H1 (cell line): ENCODE results near the gene SULT2B1. TPM values are rescaled to one million over a fixed set of nuclear protein-coding genes. Genes with fewer than 3 reads are reported as not detected.

Experiments
- CTCF ChIA-PET: fragments of 300-600 bp; sonication (Branson Sonifier 250); formaldehyde crosslinking; loops from one replicate; lab custom pipeline; 2021; ENCODE audit not compliant: partially characterized antibody; lab: Charles Lee
- POLR2A ChIA-PET: fragments of 300-600 bp; sonication (Branson Sonifier 250); formaldehyde crosslinking; loops from one replicate; lab custom pipeline; 2021; ENCODE audit warnings: inconsistent platforms; ENCODE audit not compliant: partially characterized antibody; lab: Charles Lee
- DNase-seq, 2 experiments: peaks; one replicate each; pipeline versions ENCODE4 v3.0.0 to v3.0.0-alpha.2; 2010 to 2022; ENCODE audit warnings: low spot score in 2 of 2, low read depth in 1 of 2, mixed read lengths in 1 of 2
- FAIRE-seq: peaks from 2 replicates; lab custom pipeline; 2011; peaks lifted over from hg19 to GRCh38; lab: Jason Lieb, UNC
- H2AFZ ChIP-seq: 2 replicates; pipeline ENCODE4 v1.8.1; 2012; ENCODE audit warnings: low read length, inconsistent platforms
- H2AK5ac ChIP-seq: 2 replicates; pipeline ENCODE4 v1.6.1; 2013; ENCODE audit warnings: low read depth, low read length
- H2BK120ac ChIP-seq: replicated peaks from 2 replicates; pipeline ENCODE3; 2013; ENCODE audit warnings: low read depth, low read length, inconsistent platforms
- H2BK12ac ChIP-seq: 2 replicates; pipeline ENCODE4 v1.6.1; 2013; ENCODE audit warnings: low read depth, low read length
- H2BK15ac ChIP-seq: 2 replicates; pipeline ENCODE4 v1.6.1; 2013; ENCODE audit warnings: low read length
- H2BK20ac ChIP-seq: 2 replicates; pipeline ENCODE4 v1.6.1; 2013; ENCODE audit warnings: low read length
- H2BK5ac ChIP-seq: 2 replicates; pipeline ENCODE4 v1.6.1; 2013; ENCODE audit warnings: low read depth, low read length
- H3K14ac ChIP-seq: 2 replicates; pipeline ENCODE4 v1.6.1; 2013; ENCODE audit warnings: inconsistent platforms; ENCODE audit not compliant: insufficient read length
- H3K18ac ChIP-seq: 2 replicates; pipeline ENCODE4 v1.6.1; 2013; ENCODE audit warnings: low read length; ENCODE audit errors: extremely low read depth
- H3K23ac ChIP-seq: 2 replicates; pipeline ENCODE4 v1.6.1; 2013; ENCODE audit warnings: inconsistent platforms; ENCODE audit not compliant: insufficient read length
- H3K23me2 ChIP-seq: 2 replicates; pipeline ENCODE4 v1.6.1; 2013; ENCODE audit warnings: low read depth, low read length
- H3K27ac ChIP-seq: 2 replicates; pipeline ENCODE4 v1.6.1; 2011; ENCODE audit warnings: low read depth, low read length, inconsistent platforms
- H3K27me3 ChIP-seq, 4 experiments: replicated peaks in 1 of 4; 1 replicate in 1 of 4; 2 replicates in 3 of 4; pipeline versions ENCODE4 v1.6.1 to v1.8.1; 2011 to 2013; ENCODE audit warnings: low read length in 3 of 4, mild to moderate bottlenecking in 3 of 4, inconsistent platforms in 2 of 4, mixed read lengths in 2 of 4, moderate library complexity in 1 of 4; ENCODE audit not compliant: control insufficient read depth in 3 of 4, insufficient read depth in 3 of 4; ENCODE audit errors: extremely low read depth in 1 of 4
- H3K36me3 ChIP-seq, 4 experiments: 2 replicates each; pipeline versions ENCODE4 v1.6.1 to v1.8.1; 2011 to 2013; ENCODE audit warnings: mild to moderate bottlenecking in 4 of 4, low read length in 3 of 4, moderate library complexity in 2 of 4, control low read depth in 1 of 4, inconsistent platforms in 1 of 4; ENCODE audit not compliant: insufficient read depth in 4 of 4, control insufficient read depth in 2 of 4
- H3K4ac ChIP-seq: replicated peaks from 2 replicates; pipeline ENCODE3; 2013; ENCODE audit warnings: low read length, low read depth, mixed read lengths, inconsistent platforms; ENCODE audit not compliant: insufficient read length
- H3K4me1 ChIP-seq, 4 experiments: replicated peaks in 1 of 4; 1 replicate in 1 of 4; 2 replicates in 3 of 4; pipeline versions ENCODE4 v1.6.1 to v1.8.1; 2011 to 2013; ENCODE audit warnings: low read length in 3 of 4, inconsistent platforms in 2 of 4, mixed read lengths in 1 of 4; ENCODE audit not compliant: insufficient read depth in 4 of 4, control insufficient read depth in 3 of 4
- H3K4me2 ChIP-seq, 2 experiments: 2 replicates each; pipeline versions ENCODE4 v1.6.1 to v1.8.1; 2011 to 2013; ENCODE audit warnings: low read depth in 2 of 2, low read length in 2 of 2, control low read depth in 1 of 2, inconsistent platforms in 1 of 2, mild to moderate bottlenecking in 1 of 2; ENCODE audit not compliant: insufficient read depth in 1 of 2
- H3K4me3 ChIP-seq, 4 experiments: fragments of 200-600, 300-600 bp in 1 of 4; sonication (generic), shearing (Covaris generic), sonication (Bioruptor Twin) in 1 of 4; 2 replicates each; pipeline versions ENCODE4 v1.5.1 to v1.8.1; 2011 to 2016; ENCODE audit warnings: low read length in 4 of 4, low read depth in 3 of 4, control low read depth in 2 of 4, inconsistent platforms in 2 of 4, mild to moderate bottlenecking in 2 of 4, mixed read lengths in 1 of 4, moderate library complexity in 1 of 4; ENCODE audit not compliant: insufficient read depth in 2 of 4; ENCODE audit errors: extremely low read depth in 1 of 4
- H3K56ac ChIP-seq: replicated peaks from 2 replicates; pipeline ENCODE3; 2013; ENCODE audit warnings: low read depth, mild to moderate bottlenecking, mixed read lengths, low read length, inconsistent platforms; ENCODE audit not compliant: insufficient read length
- H3K79me1 ChIP-seq: 2 replicates; pipeline ENCODE4 v1.6.1; 2013; ENCODE audit warnings: low read depth, low read length, control low read depth
- H3K79me2 ChIP-seq, 2 experiments: 2 replicates each; pipeline versions ENCODE4 v1.6.1 to v1.8.1; 2012 to 2013; ENCODE audit warnings: low read length in 2 of 2, mild to moderate bottlenecking in 2 of 2, inconsistent platforms in 1 of 2; ENCODE audit not compliant: insufficient read depth in 2 of 2, control insufficient read depth in 1 of 2
- H3K9ac ChIP-seq, 4 experiments: replicated peaks in 1 of 4; 1 replicate in 1 of 4; 2 replicates in 3 of 4; pipeline versions ENCODE4 v1.6.1 to v1.8.1; 2011 to 2013; ENCODE audit warnings: low read depth in 3 of 4, low read length in 3 of 4, control low read depth in 2 of 4, mild to moderate bottlenecking in 2 of 4, moderate library complexity in 2 of 4, inconsistent platforms in 1 of 4; ENCODE audit errors: extremely low read depth in 1 of 4
- H3K9me3 ChIP-seq, 2 experiments: 2 replicates each; pipeline versions ENCODE4 v1.6.1 to v1.8.1; 2012 to 2013; ENCODE audit warnings: mild to moderate bottlenecking in 2 of 2, moderate library complexity in 2 of 2, control low read depth in 1 of 2, inconsistent platforms in 1 of 2, low read depth in 1 of 2, low read length in 1 of 2, mixed read lengths in 1 of 2; ENCODE audit not compliant: insufficient read depth in 2 of 2
- H4K20me1 ChIP-seq, 2 experiments: replicated peaks in 1 of 2; 2 replicates each; pipeline versions ENCODE3 to v1.8.1; 2011 to 2013; ENCODE audit warnings: inconsistent platforms in 2 of 2, low read length in 2 of 2, mild to moderate bottlenecking in 1 of 2; ENCODE audit not compliant: insufficient read depth in 2 of 2, control insufficient read depth in 1 of 2
- H4K5ac ChIP-seq: 2 replicates; pipeline ENCODE4 v1.6.1; 2013; ENCODE audit warnings: low read length, low read depth, mixed read lengths, inconsistent platforms; ENCODE audit not compliant: insufficient read length
- H4K8ac ChIP-seq: 2 replicates; pipeline ENCODE4 v1.8.0; 2013; ENCODE audit warnings: mild to moderate bottlenecking, moderate library complexity, low read length, inconsistent platforms; ENCODE audit not compliant: insufficient read depth; ENCODE audit errors: extremely low read depth
- H4K91ac ChIP-seq: replicated peaks from 2 replicates; pipeline ENCODE3; 2013; ENCODE audit warnings: low read length, mixed read lengths, inconsistent platforms; ENCODE audit not compliant: insufficient read length
- CREB1 ChIP-seq: IDR thresholded peaks from 2 replicates; pipeline ENCODE4 v1.6.1; 2012; ENCODE audit warnings: inconsistent platforms
- MAFK ChIP-seq: IDR thresholded peaks from 2 replicates; pipeline ENCODE4 v1.6.1; 2012; ENCODE audit warnings: low read depth, mild to moderate bottlenecking, improper control_type of control experiment, low read length
- POLR2AphosphoS5 ChIP-seq: IDR thresholded peaks from 2 replicates; pipeline ENCODE4 v1.6.1; 2011; ENCODE audit warnings: low read depth, low read length
- RBBP5 ChIP-seq: IDR thresholded peaks from 2 replicates; pipeline ENCODE4 v1.7.1; 2012; ENCODE audit warnings: low read depth, mild to moderate bottlenecking, inconsistent platforms, low read length, moderate library complexity, borderline replicate concordance
- WGBS, 2 experiments: shearing (Covaris generic) in 1 of 2; methylation state at CpG; one replicate each; pipeline versions ENCODE4 v1.1.6 to v1.1.7; 2013 to 2015; ENCODE audit warnings: low lambda C conversion rate in 2 of 2, mixed read lengths in 2 of 2, inconsistent platforms in 1 of 2, low coverage in 1 of 2, missing lambda C conversion rate in 1 of 2; ENCODE audit not compliant: insufficient replicate concordance in 2 of 2, insufficient coverage in 1 of 2, insufficient read length in 1 of 2; ENCODE audit errors: extremely low coverage in 1 of 2, missing lambda C conversion rate in 1 of 2; 5-methylcytosine and 5-hydroxymethylcytosine counted together
- polyA plus RNA-seq, 7 experiments: library from polyadenylated mRNA; depleted of rRNA in 3 of 7; stranded (reverse) in 5 of 7; unstranded in 2 of 7; fragments of >200 nt in 5 of 7; fragments of 200-250 nt in 2 of 7; gene quantifications; 1 replicate in 5 of 7; 2 replicates in 1 of 7; 4 replicates in 1 of 7; pipeline versions ENCODE4 v1.2.1 to v1.2.3, GENCODE V29; 2011 to 2013; ENCODE audit warnings: missing spikeins in 2 of 7, mixed read lengths in 2 of 7
- total RNA-seq: library from RNA; stranded (reverse); fragmentation: NEBNext Ultra II Directional; extraction: Animal tissue kit (Norgen Biotek cat#: 25700); gene quantifications from 2 replicates; pipeline ENCODE4 v1.2.1, GENCODE V29; 2021

SULT2B1 gene
- total and polyA plus RNA-seq, 2 of the 8 experiments (the other 6 are each of a cell fraction or from before 2014, with no cell fraction given): 1.5 to 2.6 TPM

DNA sequence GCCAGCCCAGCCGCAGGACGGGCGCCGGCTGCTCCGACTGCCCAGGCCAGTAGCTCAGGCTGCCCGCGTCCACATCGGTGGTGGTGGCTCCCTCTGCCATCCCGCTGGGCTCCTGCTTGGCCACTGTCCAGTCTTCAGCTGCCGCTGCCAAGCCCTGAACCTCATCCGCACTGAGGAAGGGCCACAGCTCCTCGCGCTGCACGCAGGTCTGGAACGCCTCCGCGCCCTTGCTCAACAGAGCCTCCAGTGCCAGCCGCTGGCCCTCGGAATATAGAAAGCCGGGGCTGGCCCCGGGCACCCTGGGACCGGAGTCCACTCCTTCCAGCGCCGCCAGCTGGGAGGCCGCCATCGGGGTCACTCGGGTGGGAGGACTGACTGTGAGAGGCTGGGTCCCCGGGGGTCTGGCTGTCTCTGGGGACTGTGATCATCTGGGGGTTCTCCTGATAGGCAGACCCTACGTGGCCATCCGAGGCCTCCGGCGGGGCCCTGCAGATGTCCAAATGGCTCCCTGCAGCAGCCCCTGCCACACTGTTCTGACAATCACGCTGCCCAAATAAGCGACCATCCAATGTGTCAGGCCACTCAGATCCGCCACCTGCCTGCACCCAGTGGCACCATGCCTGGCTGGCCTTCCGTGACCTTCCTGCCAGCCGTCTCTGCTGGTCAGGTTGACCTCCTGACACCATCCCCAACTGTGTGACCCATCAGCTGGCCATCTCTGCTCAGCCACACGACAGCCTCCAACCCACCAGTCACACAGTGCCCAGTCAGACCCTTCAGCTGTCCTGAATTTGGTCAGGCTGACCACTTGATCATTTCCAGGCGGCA is 61.3 kb downstream of the SULT2B1 start:
- H3K27ac ChIP-seq: peak overlapping the region; percentile 80

More for the DNA sequence above, 61.3 kb downstream of the SULT2B1 start:
- H3K4ac ChIP-seq: peak overlapping the region; percentile 99
- no peak overlapping the region for H2AFZ ChIP-seq
- DNase-seq (no peak), FAIRE-seq (no peak)
- H3K18ac ChIP-seq: no peak overlapping the region
- H3K79me2 ChIP-seq: peaks cover 14 to 22% of the 10 kb centered on the region in 2 experiments
- 0 out of 4 replicates have a peak overlapping the region, but pooled peaks of 1 of the 2 experiments have one; percentile 1 for H3K4me2 ChIP-seq
- H4K20me1 ChIP-seq: peaks cover 25 to 37% of the 10 kb centered on the region in 2 experiments
- peak overlapping the region; percentile 61; the same call in 1 of the 2 replicates for H2BK20ac ChIP-seq
- H2BK120ac ChIP-seq: no peak overlapping the region
- peak overlapping the region; percentile 88; the same call in 1 of the 2 replicates for H2BK15ac ChIP-seq
- peaks cover 17 to 31% (median 21%) of the 10 kb centered on the region in 4 experiments for H3K36me3 ChIP-seq
- peaks cover 0 to 46% (median 35%) of the 10 kb centered on the region in 4 experiments; a peak in 6 of 7 replicates for H3K4me1 ChIP-seq
- H4K5ac ChIP-seq: no peak overlapping the region
- H3K23me2 ChIP-seq: peaks cover 4% of the 10 kb centered on the region; the same call in 1 of the 2 replicates
- peak overlapping the region; percentile 88 for H2BK5ac ChIP-seq
- no peak overlapping the region for H3K23ac ChIP-seq
- H3K56ac ChIP-seq: no peak overlapping the region
- 90% methylated on average over 39 of the region's 39 CpGs; no CpG with 5 or more reads in 1 of the 2 experiments for WGBS, 2 experiments
- peak overlapping the region; percentile 71 for H4K91ac ChIP-seq
- 0 out of 2 replicates have a peak overlapping the region, but pooled peaks have one; percentile 54 for H4K8ac ChIP-seq
- H3K9me3 ChIP-seq: no peaks in the 10 kb centered on the region
- POLR2A ChIA-PET: interaction anchor here (0.8 to 30.9 kb wide), 15 partner anchors 1 to 151 kb away, joined by 3 to 788 read pairs (median 4); partner anchors contain the start of genes CA11, DBP, FAM83E and RPL18
- CTCF ChIA-PET: interaction anchor here (0.7 to 7.2 kb wide), 3 partner anchors 18 to 124 kb away, joined by 3 to 37 read pairs (median 4); no protein-coding TSS in a partner anchor
- no peak overlapping the region for H3K4me3 ChIP-seq
- peaks cover 4% of the 10 kb centered on the region; the same call in 1 of the 2 replicates for H3K79me1 ChIP-seq
- peak overlapping the region; percentile 90; the same call in 1 of the 2 replicates for H2BK12ac ChIP-seq
- H2AK5ac ChIP-seq: peak overlapping the region; percentile 54; the same call in 1 of the 2 replicates
- H3K14ac ChIP-seq: no peak overlapping the region
- peak overlapping the region in 2 of 4 experiments; percentile 25 to 50; a peak in 3 of 7 replicates for H3K9ac ChIP-seq
- no peaks in the 10 kb centered on the region for H3K27me3 ChIP-seq
- no peak for TF ChIP-seq RBBP5
- TF ChIP-seq MAFK: no peak
- no peak for TF ChIP-seq CREB1
- TF ChIP-seq POLR2AphosphoS5: peak; percentile 89
